ENCODE measurements around the gene TRIM3.

TRIM3 gene

DNA sequence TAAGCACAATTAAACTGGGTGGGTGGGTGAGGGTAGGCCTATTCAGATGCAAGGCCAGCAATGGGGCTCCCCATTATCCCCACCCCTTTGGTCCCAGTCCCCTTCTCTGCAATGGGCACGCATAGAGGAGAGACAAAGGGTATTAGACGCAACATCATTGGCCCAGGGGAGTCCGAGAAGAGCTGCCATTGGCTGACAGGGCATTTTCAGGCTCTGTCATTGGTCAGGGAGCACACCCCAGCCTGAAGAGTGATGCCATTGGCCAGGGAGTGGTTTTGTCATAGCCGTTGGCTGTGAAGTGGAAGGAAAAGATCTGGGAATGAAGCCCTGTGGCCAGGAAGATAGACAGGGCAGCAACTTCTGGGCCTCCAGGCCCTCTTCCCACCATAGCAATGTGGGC is 2.8 kb upstream of the TRIM3 start:
- DNase-seq, result no peak

DNA sequence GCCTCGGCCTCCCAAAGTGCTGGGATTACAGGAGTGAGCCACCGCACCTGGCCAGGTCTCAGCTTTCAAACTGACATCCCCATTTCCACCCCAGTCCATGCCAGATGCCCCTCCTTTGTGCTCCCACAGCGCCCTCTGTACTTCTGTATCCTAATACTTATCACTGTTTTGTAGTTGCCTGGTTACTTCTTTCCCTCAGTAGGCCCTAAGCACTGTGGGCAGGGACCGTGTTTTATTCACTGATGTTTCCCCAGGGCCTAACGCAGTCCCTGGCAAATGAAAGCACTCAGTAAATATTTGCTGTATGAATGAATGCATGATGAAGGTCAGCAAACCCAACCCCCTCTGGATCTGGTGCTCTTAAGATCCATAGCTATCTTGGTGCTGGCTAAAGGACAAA is 2.2 kb upstream of the TRIM3 start:
- no peak for DNase-seq

DNA sequence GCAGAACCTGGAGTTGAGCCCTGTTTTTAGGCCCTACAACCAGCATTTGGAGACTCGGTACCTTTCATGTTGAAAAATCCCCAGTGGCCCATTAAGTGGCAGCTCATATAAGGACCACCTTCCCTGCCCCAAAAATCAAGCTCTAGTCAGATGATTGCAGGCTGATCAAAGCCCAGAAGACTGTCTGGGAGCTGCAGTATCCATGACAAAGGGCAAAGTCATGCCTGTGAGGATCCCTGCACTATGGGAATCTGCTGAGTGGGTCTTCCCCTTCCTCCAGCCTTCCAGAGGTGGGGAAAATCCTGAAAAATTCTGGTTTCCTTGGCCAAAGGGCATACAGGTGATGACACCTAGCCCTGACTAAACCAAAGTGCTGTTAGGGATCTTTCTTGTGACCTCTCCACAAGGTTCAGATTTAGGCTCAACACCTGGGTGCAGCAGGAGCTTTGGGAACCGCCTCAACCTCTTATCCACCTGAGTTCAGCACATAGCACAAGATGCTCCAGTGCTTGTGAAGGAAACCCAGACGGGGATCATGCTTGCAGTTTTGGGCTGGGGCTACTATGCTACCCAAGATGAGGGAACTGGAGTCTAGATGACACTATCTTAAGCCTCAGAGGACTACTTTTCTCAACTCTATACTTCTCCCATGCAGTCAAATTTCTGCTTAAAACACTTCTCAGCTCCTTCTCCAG is 1.2 kb upstream of the TRIM3 start:
- DNase-seq, result no peak

DNA sequence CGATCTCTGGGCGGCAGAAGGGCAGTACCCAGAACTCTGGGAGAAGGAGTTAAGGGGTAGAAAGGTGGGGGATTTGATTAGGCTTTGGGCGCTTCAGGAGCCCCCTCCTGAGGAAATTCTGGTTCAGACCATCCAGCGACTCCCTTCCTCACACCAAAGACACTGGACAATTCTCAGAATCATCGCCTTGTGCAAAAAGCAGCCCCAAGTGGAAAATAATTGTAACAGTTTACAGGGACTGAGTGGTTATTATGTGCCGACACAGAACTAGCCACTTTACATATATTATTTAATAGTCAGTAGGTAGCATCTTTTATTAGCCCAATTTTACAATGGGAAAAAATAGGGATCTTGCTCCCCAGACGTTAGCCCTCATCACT is 662 bp upstream of the TRIM3 start:
- DNase-seq, result no peak

DNA sequence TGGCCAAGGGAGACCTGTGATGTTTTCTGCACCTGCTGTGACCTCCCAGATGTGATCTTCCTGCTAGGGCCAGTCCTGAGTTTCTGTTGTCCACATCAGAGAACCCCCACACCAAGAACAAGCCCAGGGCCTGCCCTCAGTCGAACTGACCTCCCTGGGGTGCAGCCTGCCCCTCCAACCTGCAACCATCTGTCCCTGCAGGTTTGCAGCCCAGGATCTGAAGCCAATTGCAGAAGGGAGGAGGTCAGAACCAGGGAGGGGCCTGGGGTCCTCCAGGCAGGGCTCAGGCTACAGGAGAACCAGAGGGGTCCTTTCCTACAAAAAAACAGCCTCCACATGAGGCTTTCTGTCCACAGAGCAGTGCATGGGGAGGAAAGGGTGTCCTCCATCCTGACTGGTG is 807 bp downstream of the TRIM3 start:
- no peak for DNase-seq

DNA sequence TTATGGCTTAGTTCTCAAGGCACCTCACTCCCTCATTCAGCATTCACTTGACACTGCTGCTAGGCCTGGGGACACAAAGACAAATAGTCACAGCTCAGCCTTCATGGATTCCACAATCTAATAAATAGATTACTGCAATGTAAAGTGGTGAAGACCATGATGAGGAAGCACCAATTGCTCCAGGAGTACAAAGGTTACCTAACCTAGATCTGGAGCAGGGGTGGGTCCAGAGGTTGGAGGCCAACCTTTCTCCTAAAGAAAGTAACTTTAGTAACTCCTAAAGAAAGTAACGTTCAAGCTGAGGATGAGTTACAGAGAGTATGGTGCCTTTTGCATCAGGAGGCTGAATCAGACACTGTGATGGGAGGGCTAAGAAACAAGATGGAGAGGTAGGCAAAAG is 4.1 kb downstream of the TRIM3 start:
- no peak for DNase-seq

DNA sequence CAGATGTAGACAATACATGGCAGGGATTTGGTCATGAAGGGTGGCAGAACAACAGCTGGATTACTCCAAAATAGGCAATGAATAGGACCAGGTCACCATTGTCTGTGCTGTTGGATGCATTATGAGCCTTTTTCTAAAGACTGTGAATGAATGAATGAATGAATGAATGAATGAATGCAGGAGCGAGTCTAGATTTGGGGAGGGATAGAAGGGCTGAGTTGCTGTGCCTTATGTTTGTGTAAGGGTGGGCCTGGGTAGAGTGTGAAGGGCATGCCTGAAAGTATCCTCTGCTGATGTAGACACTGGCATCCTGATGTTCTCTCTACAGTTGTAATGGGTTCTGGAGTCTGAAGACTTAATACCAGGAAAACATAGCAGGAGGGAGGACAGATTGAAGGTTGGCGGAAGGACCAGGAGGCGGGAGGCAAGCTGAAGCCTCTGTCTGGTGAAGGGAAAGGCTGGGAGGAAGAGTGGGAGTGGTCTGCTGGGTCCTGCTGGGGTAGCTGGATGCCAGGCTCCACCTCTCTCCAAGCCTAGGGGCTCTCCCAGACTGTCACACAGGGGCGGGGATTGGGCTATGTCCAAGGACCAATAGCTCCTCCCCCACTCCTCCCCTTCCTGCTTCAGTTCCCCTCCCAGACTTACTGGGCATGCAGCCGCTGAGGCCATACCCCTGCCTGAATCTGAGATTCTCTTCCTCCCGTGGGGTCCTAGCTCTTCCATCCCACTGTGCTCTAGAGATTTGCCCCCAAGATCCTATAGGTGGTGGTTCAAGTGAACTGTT is 4.8 kb downstream of the TRIM3 start:
- no peak for DNase-seq

DNA sequence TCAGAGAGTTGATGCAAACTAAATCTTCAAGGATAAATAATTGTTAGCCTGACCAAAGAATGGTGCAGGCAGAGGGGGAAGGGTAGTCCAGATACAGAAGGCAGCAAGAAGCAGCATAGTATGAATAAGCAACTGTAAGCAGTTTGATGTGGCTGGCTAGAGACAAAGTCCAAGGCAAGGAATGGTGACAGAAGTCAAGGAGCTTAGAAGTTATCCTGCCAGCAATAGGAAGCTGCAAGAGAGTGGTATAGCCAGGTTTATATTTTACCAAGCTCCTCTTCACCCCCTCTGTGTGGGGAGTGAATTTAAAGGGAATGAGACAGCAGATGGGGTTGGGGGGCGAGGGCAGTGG is 14.7 kb downstream of the TRIM3 start:
- DNase-seq, result no peak

DNA sequence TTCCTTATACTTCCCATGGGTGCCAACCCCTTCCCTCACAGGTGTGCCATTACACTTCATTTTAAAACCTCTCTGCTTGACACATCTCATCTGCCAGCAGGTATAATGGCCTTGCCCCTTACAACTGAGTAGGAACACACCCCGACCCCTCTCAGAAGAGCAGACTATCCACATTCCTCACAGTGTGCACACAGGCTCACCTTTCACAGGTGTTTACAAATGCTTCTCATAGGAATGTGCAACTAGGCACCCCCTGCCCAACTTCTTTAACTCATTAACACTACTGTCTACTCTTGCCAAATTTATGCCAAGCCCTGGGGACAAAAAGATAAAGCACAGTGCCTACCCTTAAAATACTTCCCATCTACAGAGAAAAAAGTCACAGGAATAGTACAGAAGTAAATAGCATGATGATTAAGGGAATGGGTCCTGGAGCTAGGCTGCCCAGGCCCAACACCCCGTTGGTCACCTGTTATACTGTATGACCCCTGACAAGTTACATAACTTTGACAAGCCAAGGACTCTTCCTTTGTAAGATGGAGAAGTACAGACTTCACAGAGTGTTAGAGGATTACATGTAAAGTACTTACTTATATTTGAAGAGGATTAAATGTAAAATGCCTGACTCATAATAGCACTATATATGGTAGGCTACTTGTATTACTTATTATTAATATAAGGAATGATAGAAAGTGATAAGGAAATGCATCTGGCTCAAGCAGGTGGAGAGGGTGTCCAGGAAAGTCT is 15.2 kb downstream of the TRIM3 start:
- DNase-seq, result no peak

DNA sequence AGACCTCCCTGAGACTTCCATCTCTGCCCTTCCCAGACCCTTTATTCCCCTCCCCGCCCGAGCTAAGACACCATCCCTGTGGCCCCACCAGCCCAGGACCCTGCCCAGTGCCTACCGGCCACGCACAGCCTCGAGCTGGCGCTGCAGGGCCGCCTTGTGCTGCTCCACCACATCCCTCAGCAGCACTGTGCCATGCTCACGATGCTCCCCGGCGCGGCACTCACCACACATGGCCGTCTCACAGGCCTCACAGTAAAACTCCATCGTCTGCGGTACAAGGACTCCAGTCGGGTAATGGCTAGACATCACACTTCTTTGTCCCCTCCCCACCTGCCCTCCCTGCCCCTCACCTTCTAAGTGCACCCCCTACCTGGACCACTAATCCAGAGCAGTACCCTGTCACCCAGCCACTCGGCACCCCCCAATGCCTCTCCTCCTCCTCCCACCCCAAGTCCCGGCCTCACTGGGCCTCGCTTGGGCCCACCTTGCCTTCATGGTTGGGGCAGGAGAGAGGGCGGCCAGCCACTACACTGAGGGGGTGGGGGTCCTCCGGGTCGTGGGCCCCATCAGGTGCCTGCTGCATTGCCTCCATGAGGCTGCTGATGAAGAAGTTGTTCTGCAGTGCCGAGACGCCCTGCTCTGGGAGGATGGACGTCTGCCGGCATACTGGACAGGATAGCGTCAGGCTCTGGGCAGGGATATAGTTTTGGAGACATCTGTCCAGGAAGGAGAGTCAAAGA is 16.0 kb downstream of the TRIM3 start:
- no peak for DNase-seq

DNA sequence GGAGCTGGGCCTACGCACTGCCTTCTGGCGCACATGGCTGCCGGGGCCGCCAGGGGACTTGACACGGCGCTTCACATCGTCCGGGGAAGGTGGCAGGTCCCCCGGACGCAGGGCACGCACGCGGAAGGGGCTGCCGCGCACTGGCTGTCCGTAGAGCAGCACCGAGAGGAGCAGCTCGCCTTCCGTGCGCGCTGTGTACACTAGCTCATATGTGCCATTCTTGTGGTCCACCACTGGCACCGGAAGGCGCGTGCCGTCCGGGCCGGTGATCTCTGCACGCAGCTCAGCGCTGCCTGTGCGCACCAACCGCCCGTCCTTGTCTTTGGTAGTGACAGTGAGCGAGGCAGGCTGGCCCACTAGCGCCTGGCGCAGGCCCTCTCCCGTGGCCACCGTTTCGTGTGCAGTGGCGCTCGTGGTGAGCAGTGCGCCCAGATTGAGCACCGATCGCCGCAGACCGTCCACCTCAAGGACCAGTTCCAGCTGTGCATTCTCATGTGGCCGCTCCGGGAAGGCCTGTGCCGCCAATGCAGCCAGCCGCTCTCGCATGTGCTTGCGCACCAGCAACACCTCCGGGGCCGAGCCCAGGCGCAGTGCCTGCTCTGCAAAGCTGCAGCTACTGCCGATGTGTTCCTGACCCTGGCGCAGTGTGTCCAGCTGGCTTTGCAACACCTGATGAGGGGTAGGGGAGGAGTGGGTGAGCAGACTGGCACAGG is 17.2 kb downstream of the TRIM3 start:
- DNase-seq, result no peak

DNA sequence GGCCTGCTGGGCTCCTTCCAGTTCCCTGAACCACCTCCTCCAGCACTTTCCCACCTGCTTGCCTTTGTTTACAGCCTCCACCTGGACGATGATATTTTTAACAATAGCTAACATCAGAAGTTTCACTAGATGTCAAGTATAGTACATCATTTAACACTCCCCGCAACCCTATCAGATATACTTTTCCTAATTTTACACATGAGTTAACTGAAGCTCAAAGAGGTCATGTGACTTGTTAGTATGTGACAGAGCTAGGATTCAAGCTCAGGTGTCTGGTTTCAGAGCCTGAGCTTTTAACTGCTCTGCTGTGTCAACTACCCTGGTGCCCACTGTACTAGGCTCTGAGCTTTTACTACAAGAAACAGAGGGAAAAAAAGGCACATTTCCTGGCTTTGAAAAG is 18.7 kb downstream of the TRIM3 start:
- DNase-seq, result no peak

DNA sequence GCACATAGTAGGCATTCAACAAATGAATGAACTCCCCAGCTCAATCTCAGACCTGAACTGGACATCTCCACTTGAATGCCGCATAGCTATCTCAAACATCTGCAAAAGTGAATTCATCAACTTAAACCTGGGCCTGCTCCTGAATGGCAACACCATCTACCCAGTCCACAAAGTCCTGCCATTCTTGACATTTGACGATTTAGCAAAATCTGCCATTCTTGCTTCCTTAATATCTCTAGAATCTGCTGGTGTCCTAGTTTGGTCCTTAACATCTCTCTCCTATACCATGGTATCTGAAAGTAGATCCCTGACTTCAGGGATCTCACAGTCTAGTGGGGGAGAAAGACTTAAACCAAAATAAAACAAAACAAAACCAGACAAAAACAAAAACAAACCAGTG is 20.6 kb downstream of the TRIM3 start:
- DNase-seq, result no peak

DNA sequence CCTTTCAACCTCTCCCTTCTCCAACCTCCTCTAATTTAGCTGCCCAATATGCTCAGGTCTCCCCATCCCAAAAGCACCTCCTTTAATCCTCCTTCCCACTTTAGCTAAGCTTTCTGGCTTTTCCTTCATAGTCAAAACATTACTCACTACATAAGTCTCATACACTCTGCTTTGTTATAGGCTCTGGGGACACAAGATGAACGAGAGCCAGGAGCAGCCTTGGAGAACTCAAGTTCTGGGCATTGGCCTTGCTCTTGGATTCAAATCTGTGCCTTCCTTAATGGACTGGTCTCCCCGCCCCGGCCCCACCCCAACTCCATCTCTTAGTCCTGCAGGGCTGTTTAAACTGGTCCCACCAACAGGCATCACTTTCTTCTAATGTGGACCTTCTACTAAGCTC is 21.5 kb downstream of the TRIM3 start:
- DNase-seq, result no peak

DNA sequence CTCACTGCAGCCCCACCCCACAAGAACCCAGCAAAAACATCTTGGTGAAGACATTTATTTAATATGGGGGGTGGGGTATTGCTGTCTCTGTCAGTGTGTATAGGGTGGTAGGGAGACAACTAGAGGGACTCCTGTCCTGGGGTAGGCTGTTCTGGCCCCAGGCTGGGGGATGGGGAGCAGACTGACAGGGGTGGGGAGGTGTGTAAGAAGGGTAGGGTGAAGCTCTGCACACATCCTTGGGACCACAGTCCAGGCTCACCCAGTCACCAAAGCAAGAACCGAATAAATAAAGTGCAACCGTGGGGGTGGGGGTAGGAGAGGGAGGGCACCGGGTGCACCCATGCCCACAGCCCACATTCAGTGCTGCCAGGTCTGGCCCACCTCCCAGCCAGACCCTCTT is 25.2 kb downstream of the TRIM3 start:
- no peak for DNase-seq

DNA sequence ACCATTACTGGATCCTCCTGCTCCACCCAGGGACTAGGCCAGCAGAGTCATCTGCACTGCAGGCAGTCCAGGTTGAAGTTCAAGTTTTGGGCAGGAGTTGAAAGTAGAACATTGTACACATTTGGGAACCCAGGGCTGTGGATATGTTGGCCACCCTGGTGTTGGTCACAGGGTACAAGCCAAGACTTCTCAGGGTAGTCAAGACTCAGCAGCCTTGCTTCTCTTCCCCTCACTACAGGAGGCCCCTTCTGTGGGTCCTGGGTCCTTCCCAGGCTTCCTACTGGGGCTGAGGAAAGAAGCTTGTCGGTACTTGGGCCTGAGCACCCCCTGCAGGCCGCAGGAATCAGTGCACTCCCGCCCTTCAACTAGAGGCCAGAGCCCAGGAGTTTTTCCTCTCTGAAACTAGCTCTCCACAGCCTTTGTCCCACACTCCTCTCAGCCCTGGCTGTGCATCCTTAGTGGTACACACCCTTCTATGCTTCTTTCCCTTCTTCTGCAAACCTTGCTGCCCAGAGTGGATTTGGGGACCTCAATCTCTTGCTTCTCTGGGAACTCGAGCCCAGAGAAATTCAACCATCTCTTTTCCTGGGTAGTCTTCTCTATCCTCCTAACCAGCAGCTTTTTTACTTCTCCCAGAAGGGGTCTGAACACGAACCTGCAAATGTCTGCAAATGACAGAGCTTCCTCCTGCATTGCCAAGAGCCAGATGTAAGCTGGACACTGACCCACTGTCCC is 30.3 kb downstream of the TRIM3 start:
- peak; percentile 21 for DNase-seq

DNA sequence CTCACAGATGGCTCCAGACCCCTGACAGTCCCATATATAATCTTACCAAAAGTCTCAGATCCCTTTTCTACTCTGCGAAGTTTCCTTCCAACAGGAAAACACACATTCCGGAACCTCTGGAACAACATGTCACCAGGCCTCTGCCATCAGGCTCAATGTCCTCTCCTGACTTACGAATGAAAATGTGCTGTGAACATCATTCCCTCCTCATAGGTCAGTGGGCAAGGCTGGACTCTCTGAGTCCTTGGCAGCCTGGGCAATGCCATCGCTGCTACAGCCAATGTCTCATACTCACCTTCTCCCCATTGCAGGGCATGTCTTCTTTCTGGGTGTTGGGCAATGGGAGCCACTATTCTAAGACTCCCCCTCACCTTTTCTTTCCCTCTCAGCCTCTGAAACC is 31.3 kb downstream of the TRIM3 start:
- no peak for DNase-seq

DNA sequence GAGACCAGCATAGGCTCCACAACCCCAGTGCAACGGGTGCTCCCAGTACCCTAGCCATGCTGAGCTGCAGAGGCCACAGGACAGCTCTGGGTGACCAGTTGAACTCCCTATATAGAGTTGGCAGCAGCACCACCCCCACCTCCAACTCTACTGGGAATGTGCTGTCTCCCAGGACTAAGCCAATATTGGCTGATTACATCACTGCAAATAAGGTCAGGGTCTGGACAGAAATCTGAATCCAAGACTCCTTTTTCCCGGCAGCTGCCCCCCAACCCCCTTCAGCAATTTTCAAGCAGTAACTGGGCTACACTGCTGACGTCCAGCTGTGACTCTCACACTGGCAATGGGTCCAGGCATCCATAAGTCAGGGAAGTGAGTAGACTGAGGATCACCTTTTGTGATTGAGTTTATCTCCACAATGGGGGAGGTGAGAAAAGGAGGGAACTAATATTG is 32.8 kb downstream of the TRIM3 start, which contains the start of gene HPX:
Gene HPX, minus strand, starts transcription at position 82 of the 453 bp plus-strand sequence. Its CDS starts 24 bp downstream, at position 58.
- DNase-seq, result no peak

DNA sequence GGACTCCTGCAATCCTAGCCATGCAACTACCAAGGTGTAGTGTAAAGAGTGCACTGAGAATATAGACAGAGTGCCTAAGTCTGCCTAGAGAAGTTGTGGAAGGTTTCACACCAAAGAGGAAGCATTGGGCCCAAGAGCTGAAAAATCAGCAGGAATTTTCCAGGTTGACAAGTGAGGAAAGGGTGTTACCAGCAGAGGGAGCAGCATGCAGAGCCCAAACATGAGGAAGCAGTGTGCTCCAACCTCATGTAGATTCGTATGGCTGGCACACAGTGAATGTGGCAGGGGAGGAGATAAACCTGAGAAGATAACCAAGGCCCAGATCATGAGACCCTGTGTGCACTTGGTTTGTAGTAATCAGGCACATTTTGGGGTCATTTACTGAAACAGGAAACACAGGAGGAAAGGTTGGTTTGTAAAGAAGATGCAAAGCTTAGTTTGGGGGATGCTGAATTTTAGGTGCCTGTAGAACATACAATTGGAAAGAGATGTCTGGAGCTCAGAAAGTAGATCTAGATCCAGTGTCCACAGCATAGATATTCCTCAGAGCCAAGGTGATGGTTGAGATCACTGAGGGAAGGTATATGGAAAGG is 34.7 kb downstream of the TRIM3 start:
- DNase-seq, result peak; percentile 10

DNA sequence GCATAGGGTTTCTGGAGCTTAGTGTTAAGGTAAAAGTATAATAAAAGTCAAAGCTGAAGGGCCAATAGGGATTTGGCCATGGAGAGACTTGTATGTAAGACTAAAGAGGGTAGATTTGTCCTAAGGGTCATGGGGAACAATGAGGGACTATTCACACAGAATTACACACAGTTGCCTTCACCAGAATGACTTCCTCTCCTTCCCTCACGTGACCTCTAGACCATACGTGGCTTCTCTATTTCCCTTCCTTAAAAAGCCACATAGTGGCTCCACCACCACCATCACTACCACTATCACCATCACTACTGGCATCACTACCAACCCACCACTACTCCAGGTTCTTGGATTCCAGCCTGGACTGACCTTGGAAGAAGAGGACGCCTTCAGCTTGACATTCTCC is 35.7 kb downstream of the TRIM3 start:
- no peak for DNase-seq

DNA sequence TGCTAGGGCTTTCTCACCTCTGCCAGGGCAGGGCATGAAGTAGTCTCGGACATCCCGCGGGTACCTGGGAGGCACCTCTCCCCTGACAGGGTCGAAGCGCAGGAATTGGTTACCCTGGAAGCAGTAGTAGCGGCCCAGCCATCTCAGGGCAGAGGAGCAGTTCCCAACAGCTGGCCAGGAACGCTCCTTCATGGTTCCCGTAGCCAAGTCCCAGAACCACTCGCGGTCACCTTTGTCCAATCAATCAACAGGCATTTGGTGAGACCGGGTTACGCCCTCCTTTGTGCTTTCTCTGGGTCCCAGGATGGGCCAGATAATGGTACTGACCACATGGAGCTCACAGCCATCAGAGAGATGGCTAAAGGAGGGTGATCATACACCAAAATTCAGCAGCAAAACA is 36.3 kb downstream of the TRIM3 start:
- no peak for DNase-seq

All from NCI-H1694 (cell line).